OCI-LY7 (cell line): ENCODE measurements around the gene HMCN1.

Experiments used
- EZH2phosphoT487 ChIP-seq: fragments of 200-600 bp; sonication (generic); IDR thresholded peaks from 2 replicates; pipeline ENCODE4 v1.6.1; 2018; ENCODE audit warnings: low read depth, borderline replicate concordance, mild to moderate bottlenecking, mixed run types, antibody characterized with exemption, low read length, moderate library complexity, mixed read lengths
- TF ChIP-seq, protein P1 (sequence below): fragments of 200-600 bp; sonication (generic); conservative IDR thresholded peaks from 2 replicates; pipeline ENCODE4 v1.5.1; 2014; ENCODE audit warnings: mild to moderate bottlenecking, antibody characterized with exemption, low read length, moderate library complexity, mixed read lengths

DNA sequence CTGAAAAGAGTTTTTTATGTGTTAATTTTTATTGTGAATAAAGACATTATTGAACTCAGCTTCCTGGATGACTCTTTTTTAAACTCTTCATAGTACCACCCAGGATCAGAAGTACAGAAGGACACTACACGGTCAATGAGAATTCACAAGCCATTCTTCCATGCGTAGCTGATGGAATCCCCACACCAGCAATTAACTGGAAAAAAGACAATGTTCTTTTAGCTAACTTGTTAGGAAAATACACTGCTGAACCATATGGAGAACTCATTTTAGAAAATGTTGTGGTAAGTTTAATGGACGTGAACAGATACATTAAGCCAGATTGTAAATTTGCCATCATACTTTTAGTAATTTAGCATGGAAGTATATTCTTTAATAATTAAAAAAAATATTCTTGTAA, 391.3 kb downstream of the HMCN1 start:
- TF ChIP-seq, protein P1, sequence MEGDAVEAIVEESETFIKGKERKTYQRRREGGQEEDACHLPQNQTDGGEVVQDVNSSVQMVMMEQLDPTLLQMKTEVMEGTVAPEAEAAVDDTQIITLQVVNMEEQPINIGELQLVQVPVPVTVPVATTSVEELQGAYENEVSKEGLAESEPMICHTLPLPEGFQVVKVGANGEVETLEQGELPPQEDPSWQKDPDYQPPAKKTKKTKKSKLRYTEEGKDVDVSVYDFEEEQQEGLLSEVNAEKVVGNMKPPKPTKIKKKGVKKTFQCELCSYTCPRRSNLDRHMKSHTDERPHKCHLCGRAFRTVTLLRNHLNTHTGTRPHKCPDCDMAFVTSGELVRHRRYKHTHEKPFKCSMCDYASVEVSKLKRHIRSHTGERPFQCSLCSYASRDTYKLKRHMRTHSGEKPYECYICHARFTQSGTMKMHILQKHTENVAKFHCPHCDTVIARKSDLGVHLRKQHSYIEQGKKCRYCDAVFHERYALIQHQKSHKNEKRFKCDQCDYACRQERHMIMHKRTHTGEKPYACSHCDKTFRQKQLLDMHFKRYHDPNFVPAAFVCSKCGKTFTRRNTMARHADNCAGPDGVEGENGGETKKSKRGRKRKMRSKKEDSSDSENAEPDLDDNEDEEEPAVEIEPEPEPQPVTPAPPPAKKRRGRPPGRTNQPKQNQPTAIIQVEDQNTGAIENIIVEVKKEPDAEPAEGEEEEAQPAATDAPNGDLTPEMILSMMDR = no peak
- no peak for TF ChIP-seq EZH2phosphoT487
